ENCODE results near the gene DDA1.
A peak's percentile ranks its signal among the peaks of the same experiment; 100 is the strongest.

DDA1 gene

DNA sequence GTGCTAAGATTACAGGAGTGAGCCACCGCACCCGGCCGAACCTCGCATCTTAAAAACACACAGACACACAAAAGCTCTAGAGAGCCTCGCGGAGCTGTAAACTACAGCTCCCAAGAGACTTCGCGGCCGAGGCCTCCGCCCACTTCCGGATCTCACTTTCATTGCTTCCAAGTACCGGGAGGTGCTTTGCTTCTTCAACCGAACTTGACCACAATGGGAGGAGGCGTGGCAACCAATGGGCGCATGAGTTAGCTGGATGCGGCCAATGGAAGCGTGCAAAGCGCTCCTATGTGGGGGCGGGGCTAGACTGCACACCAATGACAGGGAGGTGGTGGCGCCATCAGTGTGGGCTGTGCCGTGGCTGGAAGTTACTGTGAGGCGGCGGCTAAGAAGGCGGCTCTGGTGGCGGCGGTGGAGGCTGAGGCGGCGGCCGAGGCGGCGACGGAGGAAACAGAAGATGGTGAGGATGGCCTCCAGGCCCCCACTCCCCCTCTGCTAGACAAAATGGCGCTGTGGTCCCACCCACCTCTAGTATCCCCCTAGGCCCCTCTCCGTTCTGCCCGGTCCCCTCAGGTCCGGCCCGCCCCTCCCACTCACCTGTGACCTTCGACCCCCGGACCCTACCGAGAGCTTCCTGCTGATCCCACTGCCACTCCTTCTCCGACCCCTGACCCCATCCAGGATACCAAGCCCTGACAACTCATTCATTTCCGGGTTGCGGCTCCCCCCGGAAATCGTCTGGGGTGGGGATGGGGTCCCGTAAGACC is at the start of gene DDA1:
TSS of gene DDA1 (plus strand) at position 366 of the 767 bp plus-strand sequence. CDS start at position 458, 92 bp downstream.
- H3K4me3 ChIP-seq (ENCODE audit: low read length): peak within 1 kb of the TSS; percentile 83
- H3K27me3 ChIP-seq (ENCODE audit: control insufficient read depth, insufficient read depth, low read length): no peaks in the 10 kb centered on the region
- H3K9me3 ChIP-seq (ENCODE audit: control insufficient read depth, insufficient read depth, low read length): no peaks in the 10 kb centered on the region
- H3K36me3 ChIP-seq (ENCODE audit: control insufficient read depth, insufficient read depth, low read length): peaks cover 5% of the 10 kb centered on the region; the same call in 1 of the 2 replicates
- H3K27ac ChIP-seq (ENCODE audit: low read length): no peak within 1 kb of the TSS
- H3K4me1 ChIP-seq (ENCODE audit: control insufficient read depth, insufficient read depth, low read length): peaks cover 4% of the 10 kb centered on the region
- DNase-seq (ENCODE audit: low read depth, low spot score): peak; percentile 100
- no CpG with 5 or more reads among the region's 46 CpGs for WGBS (ENCODE audit: insufficient coverage, insufficient read length)

DNA sequence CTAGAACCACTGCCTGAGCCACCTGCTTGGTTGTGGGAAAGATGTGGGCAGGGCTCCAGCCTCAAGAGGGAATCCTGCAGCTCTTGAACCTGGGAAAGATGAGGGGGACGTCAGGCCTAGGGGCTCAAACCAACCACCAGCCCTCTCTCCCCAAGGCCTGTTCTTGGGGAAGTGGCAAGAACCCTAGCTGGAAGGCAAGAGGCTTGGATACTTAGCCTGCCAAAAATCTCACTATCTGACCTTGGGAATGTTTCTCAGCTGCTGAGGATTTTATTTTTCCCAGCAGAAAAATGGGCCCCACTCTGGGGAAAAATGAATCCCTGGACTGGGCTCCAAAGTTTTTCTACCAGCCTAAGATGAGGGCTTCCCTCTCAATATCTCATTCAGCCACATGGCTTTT is 49.4 kb upstream of the DDA1 start:
- peaks cover 5% of the 10 kb centered on the region for H3K9me3 ChIP-seq (ENCODE audit: control insufficient read depth, insufficient read depth, low read length)
- H3K4me1 ChIP-seq (ENCODE audit: control insufficient read depth, insufficient read depth, low read length): 0 out of 2 replicates have a peak, but pooled peaks cover 2% of the 10 kb centered on the region
- H3K27ac ChIP-seq (ENCODE audit: low read length): no peak overlapping the region
- peaks cover 12% of the 10 kb centered on the region for H3K36me3 ChIP-seq (ENCODE audit: control insufficient read depth, insufficient read depth, low read length)
- no peak for DNase-seq (ENCODE audit: low read depth, low spot score)
- no CpG with 5 or more reads among the region's 1 CpG for WGBS (ENCODE audit: insufficient coverage, insufficient read length)
- H3K27me3 ChIP-seq (ENCODE audit: control insufficient read depth, insufficient read depth, low read length): no peaks in the 10 kb centered on the region
- no peak overlapping the region for H3K4me3 ChIP-seq (ENCODE audit: low read length)

DNA sequence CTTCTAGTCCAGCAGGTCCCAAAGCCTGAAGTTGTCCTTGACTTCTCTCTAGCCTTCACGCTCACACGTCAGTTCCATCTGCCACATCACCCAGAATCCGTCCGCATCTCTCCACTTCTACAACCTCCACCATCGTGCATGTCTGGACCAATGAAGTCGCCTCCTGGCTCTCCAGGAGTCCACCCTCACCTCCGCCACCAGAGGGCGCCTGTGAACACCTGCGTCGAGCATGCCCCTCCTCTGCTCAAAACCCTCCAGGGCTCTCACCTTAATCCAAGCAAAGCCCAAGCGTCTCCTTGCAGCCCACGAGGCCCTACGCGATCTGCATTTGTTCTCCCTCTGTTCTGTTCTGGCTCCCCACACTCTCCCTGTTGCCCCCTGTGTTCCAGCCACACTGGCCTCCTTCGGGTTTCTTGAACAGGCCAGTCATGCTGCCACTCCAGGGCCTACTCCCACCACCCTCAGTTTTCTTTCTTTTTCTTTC is 48.5 kb upstream of the DDA1 start:
- H3K9me3 ChIP-seq (ENCODE audit: control insufficient read depth, insufficient read depth, low read length): peaks cover 5% of the 10 kb centered on the region
- DNase-seq (ENCODE audit: low read depth, low spot score): peak; percentile 88

GRCh38 chr19:17262557-17262956 is 46.8 kb upstream of the DDA1 start:
- H3K9me3 ChIP-seq (ENCODE audit: control insufficient read depth, insufficient read depth, low read length): peaks cover 4% of the 10 kb centered on the region
- no peaks in the 10 kb centered on the region for H3K27me3 ChIP-seq (ENCODE audit: control insufficient read depth, insufficient read depth, low read length)
- H3K27ac ChIP-seq (ENCODE audit: low read length): no peak overlapping the region
- no peak for DNase-seq (ENCODE audit: low read depth, low spot score)
- no CpG with 5 or more reads among the region's 16 CpGs for WGBS (ENCODE audit: insufficient coverage, insufficient read length)
- H3K4me1 ChIP-seq (ENCODE audit: control insufficient read depth, insufficient read depth, low read length): 0 out of 2 replicates have a peak, but pooled peaks cover 2% of the 10 kb centered on the region
- H3K36me3 ChIP-seq (ENCODE audit: control insufficient read depth, insufficient read depth, low read length): peaks cover 12% of the 10 kb centered on the region
- H3K4me3 ChIP-seq (ENCODE audit: low read length): no peak overlapping the region

More for the DNA sequence above, 48.5 kb upstream of the DDA1 start:
- no peak overlapping the region for H3K27ac ChIP-seq (ENCODE audit: low read length)
- H3K4me1 ChIP-seq (ENCODE audit: control insufficient read depth, insufficient read depth, low read length): 0 out of 2 replicates have a peak, but pooled peaks cover 2% of the 10 kb centered on the region
- H3K27me3 ChIP-seq (ENCODE audit: control insufficient read depth, insufficient read depth, low read length): no peaks in the 10 kb centered on the region
- no peak overlapping the region for H3K4me3 ChIP-seq (ENCODE audit: low read length)
- no CpG with 5 or more reads among the region's 15 CpGs for WGBS (ENCODE audit: insufficient coverage, insufficient read length)
- H3K36me3 ChIP-seq (ENCODE audit: control insufficient read depth, insufficient read depth, low read length): peaks cover 12% of the 10 kb centered on the region

- no CpG with 5 or more reads among the region's 23 CpGs for WGBS (ENCODE audit: insufficient coverage, insufficient read length)
- 0 out of 2 replicates have a peak, but pooled peaks cover 2% of the 10 kb centered on the region for H3K4me1 ChIP-seq (ENCODE audit: control insufficient read depth, insufficient read depth, low read length)
- H3K27ac ChIP-seq (ENCODE audit: low read length): no peak overlapping the region
- peaks cover 6% of the 10 kb centered on the region; the same call in 1 of the 2 replicates for H3K36me3 ChIP-seq (ENCODE audit: control insufficient read depth, insufficient read depth, low read length)
- no peak for DNase-seq (ENCODE audit: low read depth, low spot score)
- H3K27me3 ChIP-seq (ENCODE audit: control insufficient read depth, insufficient read depth, low read length): no peaks in the 10 kb centered on the region
- H3K4me3 ChIP-seq (ENCODE audit: low read length): no peak overlapping the region
- H3K9me3 ChIP-seq (ENCODE audit: control insufficient read depth, insufficient read depth, low read length): peaks cover 4% of the 10 kb centered on the region
Observed at GRCh38 chr19:17263712-17264640, 45.4 kb upstream of the DDA1 start.

DNA sequence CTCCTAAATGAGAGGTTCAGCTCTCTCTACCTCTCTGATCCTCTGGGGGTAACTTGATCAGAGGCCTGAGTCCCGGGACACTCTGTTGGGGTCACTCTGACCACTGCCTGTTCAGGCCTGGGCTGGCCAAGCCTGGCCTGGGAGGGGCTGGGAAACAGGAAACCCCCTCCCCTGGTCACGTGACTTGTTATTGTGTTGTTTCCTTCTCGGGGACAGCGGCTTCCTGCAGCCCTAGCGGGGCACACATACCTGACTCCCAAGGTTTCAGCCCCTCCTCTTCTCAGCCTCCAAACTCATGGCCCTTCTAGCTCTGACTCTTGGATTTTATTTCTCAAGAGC is 44.8 kb upstream of the DDA1 start, which contains the start of gene USHBP1:
TSS of gene USHBP1 (minus strand) at position 105 of the 339 bp plus-strand sequence. CDS start 446 bp downstream, outside the sequence.
- H3K4me1 ChIP-seq (ENCODE audit: control insufficient read depth, insufficient read depth, low read length): 0 out of 2 replicates have a peak, but pooled peaks cover 2% of the 10 kb centered on the region
- no peak within 1 kb of the TSS for H3K27ac ChIP-seq (ENCODE audit: low read length)
- DNase-seq (ENCODE audit: low read depth, low spot score): no peak

GRCh38 chr19:17266026-17266425 is 43.3 kb upstream of the DDA1 start:
- H3K27me3 ChIP-seq (ENCODE audit: control insufficient read depth, insufficient read depth, low read length): no peaks in the 10 kb centered on the region
- no peak for DNase-seq (ENCODE audit: low read depth, low spot score)
- WGBS (ENCODE audit: insufficient coverage, insufficient read length): 100% methylated on average over 1 of the region's 7 CpGs
- H3K27ac ChIP-seq (ENCODE audit: low read length): no peak overlapping the region
- no peak overlapping the region for H3K4me3 ChIP-seq (ENCODE audit: low read length)
- H3K4me1 ChIP-seq (ENCODE audit: control insufficient read depth, insufficient read depth, low read length): 0 out of 2 replicates have a peak, but pooled peaks cover 2% of the 10 kb centered on the region
- H3K9me3 ChIP-seq (ENCODE audit: control insufficient read depth, insufficient read depth, low read length): no peaks in the 10 kb centered on the region
- H3K36me3 ChIP-seq (ENCODE audit: control insufficient read depth, insufficient read depth, low read length): no peaks in the 10 kb centered on the region

More for the DNA sequence above, 44.8 kb upstream of the DDA1 start, which contains the start of gene USHBP1:
- peaks cover under 1% of the 10 kb centered on the region for H3K9me3 ChIP-seq (ENCODE audit: control insufficient read depth, insufficient read depth, low read length)
- no peak within 1 kb of the TSS for H3K4me3 ChIP-seq (ENCODE audit: low read length)
- H3K36me3 ChIP-seq (ENCODE audit: control insufficient read depth, insufficient read depth, low read length): 0 out of 2 replicates have a peak, but pooled peaks cover 3% of the 10 kb centered on the region
- no peaks in the 10 kb centered on the region for H3K27me3 ChIP-seq (ENCODE audit: control insufficient read depth, insufficient read depth, low read length)
- WGBS (ENCODE audit: insufficient coverage, insufficient read length): no CpG with 5 or more reads among the region's 5 CpGs

- 0 out of 2 replicates have a peak, but pooled peaks cover 2% of the 10 kb centered on the region for H3K4me1 ChIP-seq (ENCODE audit: control insufficient read depth, insufficient read depth, low read length)
- H3K9me3 ChIP-seq (ENCODE audit: control insufficient read depth, insufficient read depth, low read length): no peaks in the 10 kb centered on the region
- WGBS (ENCODE audit: insufficient coverage, insufficient read length): no CpG with 5 or more reads among the region's 12 CpGs
- H3K27me3 ChIP-seq (ENCODE audit: control insufficient read depth, insufficient read depth, low read length): no peaks in the 10 kb centered on the region
- peaks cover 5% of the 10 kb centered on the region for H3K36me3 ChIP-seq (ENCODE audit: control insufficient read depth, insufficient read depth, low read length)
- DNase-seq (ENCODE audit: low read depth, low spot score): no peak
- no peak overlapping the region for H3K27ac ChIP-seq (ENCODE audit: low read length)
- H3K4me3 ChIP-seq (ENCODE audit: low read length): no peak overlapping the region
Observed at GRCh38 chr19:17266589-17266974, 42.8 kb upstream of the DDA1 start.

DNA sequence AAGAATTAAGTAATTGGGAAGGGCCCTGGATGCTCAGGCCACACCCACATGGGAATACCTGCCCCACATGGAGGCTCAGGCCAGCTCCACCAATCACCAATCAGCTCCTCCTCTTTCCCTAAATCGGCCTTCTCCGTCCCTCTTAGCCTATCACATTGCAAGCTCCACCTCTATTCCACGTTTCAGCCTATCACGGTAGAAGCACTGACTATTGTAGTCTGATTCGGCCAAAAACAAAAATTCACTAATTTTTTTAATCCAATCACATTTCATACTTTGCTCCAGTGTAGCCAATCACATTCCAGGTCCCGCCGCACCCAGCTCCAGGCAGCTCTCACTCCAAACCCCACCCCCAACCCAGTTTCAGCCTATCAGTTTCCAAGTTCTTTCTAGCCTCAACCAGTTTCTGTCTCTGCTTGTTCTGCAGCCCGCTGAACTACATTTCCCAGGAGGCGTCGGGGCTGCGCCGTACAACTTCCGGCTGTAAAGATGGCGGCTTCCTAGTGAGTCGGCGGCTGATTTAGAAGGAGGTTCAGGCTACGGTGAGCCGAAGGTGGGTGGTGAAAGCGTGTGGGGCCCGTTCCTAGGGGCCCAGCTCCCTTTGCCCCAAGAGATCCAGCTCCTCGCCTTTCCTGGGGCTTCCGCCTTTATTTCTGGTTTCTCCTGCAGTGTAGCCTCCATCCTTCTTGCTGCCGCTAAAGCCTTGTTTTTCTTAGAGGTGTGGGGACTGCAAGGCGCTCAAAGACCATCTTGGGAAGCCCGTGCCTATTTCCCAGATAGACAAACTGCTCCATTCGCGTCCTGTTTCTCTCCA is 42.2 kb upstream of the DDA1 start, which contains the start of gene BABAM1:
TSS of gene BABAM1 (plus strand) at position 469 of the 814 bp plus-strand sequence. CDS start 1,364 bp downstream, outside the sequence.
- H3K27ac ChIP-seq (ENCODE audit: low read length): no peak within 1 kb of the TSS
- H3K27me3 ChIP-seq (ENCODE audit: control insufficient read depth, insufficient read depth, low read length): no peaks in the 10 kb centered on the region
- H3K9me3 ChIP-seq (ENCODE audit: control insufficient read depth, insufficient read depth, low read length): no peaks in the 10 kb centered on the region
- 0 out of 2 replicates have a peak, but pooled peaks cover 2% of the 10 kb centered on the region for H3K4me1 ChIP-seq (ENCODE audit: control insufficient read depth, insufficient read depth, low read length)
- DNase-seq (ENCODE audit: low read depth, low spot score): peak; percentile 100
- peak within 1 kb of the TSS; percentile 99 for H3K4me3 ChIP-seq (ENCODE audit: low read length)
- H3K36me3 ChIP-seq (ENCODE audit: control insufficient read depth, insufficient read depth, low read length): peaks cover 6% of the 10 kb centered on the region
- WGBS (ENCODE audit: insufficient coverage, insufficient read length): no CpG with 5 or more reads among the region's 27 CpGs
